ENCODE results near the gene ABHD11.

Gene ABHD11

GRCh38 chr7:73768641-73769480 is 30.3 kb upstream of the ABHD11 start:
- Histone ChIP-seq H3K9me3 (ENCODE audit: severe bottlenecking) (no peaks in the 10 kb centered on the region), H3K27ac (no peak overlapping the region), H3K4me3 (ENCODE audit: low read depth, low read length) (no peak overlapping the region), H3K36me3 (no peaks in the 10 kb centered on the region), H3K27me3 (ENCODE audit: insufficient read depth, low read depth, severe bottlenecking) (no peaks in the 10 kb centered on the region)
- no peak for DNase-seq
- TF ChIP-seq, protein P1, sequence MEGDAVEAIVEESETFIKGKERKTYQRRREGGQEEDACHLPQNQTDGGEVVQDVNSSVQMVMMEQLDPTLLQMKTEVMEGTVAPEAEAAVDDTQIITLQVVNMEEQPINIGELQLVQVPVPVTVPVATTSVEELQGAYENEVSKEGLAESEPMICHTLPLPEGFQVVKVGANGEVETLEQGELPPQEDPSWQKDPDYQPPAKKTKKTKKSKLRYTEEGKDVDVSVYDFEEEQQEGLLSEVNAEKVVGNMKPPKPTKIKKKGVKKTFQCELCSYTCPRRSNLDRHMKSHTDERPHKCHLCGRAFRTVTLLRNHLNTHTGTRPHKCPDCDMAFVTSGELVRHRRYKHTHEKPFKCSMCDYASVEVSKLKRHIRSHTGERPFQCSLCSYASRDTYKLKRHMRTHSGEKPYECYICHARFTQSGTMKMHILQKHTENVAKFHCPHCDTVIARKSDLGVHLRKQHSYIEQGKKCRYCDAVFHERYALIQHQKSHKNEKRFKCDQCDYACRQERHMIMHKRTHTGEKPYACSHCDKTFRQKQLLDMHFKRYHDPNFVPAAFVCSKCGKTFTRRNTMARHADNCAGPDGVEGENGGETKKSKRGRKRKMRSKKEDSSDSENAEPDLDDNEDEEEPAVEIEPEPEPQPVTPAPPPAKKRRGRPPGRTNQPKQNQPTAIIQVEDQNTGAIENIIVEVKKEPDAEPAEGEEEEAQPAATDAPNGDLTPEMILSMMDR (IDR thresholded peaks at IDR 0.05; ENCODE audit: low read depth, low read length), result no peak

DNA sequence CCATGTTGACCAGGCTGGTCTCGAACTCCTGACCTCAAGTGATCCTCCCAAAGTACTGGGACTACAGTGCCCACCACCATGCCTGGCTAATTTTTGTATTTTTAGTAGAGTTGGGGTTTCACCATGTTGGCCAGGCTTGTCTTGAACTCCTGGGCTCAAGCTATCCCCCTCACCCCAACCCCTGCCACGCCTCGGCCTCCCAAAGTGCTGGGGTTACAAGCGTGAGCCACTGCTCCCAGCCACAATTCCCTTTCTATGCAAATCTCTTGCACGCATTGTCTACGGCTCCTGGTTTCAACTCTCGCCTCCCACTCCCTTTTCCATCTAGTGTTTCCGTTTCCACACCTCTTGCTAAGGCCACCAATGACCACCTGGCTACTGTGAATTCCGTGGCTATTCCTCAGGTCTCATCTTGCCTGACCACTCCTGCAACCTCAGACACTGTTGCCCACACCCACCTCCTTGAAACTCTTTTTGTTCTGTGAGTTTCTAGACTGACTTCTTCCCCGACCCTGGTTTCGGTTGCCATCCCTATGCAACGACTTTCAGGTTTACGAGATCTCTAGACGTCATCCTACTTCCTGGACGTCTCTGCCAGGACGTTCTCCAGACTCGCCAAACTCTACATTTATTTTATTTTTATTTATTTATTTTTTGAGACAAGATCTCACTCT is 28.1 kb upstream of the ABHD11 start:
- TF ChIP-seq, protein P1 (IDR thresholded peaks at IDR 0.05; ENCODE audit: low read depth, low read length), result no peak
- no peaks in the 10 kb centered on the region for H3K27me3 ChIP-seq (ENCODE audit: insufficient read depth, low read depth, severe bottlenecking)
- no peaks in the 10 kb centered on the region for H3K36me3 ChIP-seq
- no peak overlapping the region for H3K4me3 ChIP-seq (ENCODE audit: low read depth, low read length)
- H3K27ac ChIP-seq, result no peak overlapping the region
- no peaks in the 10 kb centered on the region for H3K9me3 ChIP-seq (ENCODE audit: severe bottlenecking)
- DNase-seq, result no peak

GRCh38 chr7:73762659-73762999 is 24.0 kb upstream of the ABHD11 start:
- TF ChIP-seq, protein P1 (IDR thresholded peaks at IDR 0.05; ENCODE audit: low read depth, low read length), result no peak
- H3K9me3 ChIP-seq (ENCODE audit: severe bottlenecking), result no peaks in the 10 kb centered on the region
- no peak overlapping the region for H3K27ac ChIP-seq
- H3K27me3 ChIP-seq (ENCODE audit: insufficient read depth, low read depth, severe bottlenecking), result no peaks in the 10 kb centered on the region
- no peak for DNase-seq
- no peak overlapping the region for H3K4me3 ChIP-seq (ENCODE audit: low read depth, low read length)
- no peaks in the 10 kb centered on the region for H3K36me3 ChIP-seq

DNA sequence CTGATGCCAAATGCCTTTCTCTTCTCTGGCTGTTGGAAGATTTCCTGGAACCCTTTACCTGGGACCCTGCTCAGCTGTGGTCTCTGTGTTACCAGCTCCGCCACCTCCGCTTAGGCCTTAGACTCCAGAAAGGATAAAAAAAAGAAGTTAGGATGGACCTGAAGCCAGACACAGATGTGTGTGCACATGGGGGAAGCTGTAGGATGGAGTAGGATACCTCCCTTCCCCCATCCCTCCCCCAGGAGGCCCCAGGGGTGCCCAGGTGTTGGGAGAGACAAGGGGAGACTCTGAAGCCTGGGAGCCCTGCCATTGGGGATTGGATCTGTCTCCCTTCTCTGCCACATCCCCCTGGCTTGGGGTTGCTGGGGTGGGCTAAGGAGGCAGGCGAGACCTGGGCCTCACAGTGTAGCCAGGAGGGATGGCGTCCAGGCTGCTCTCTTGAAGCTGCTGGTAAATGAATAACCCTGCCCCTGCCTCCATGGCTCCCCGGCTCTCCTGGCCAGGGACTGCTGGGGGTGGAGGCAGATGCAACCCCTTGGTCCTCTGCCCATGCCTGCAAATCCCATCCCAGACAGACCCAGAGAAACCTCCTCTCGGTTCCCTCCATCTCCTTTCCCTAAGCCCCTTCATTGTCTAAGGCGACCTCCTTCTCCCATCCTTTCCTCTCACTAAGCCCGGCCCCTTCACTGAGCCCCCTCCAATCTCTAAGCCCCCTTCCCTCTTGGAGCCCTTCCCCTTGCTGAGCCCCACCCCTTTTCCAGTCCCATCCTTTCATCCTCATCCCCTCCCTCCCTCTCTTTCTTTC is 23.5 kb upstream of the ABHD11 start:
- Histone ChIP-seq H3K27me3 (ENCODE audit: insufficient read depth, low read depth, severe bottlenecking) (no peaks in the 10 kb centered on the region), H3K36me3 (no peaks in the 10 kb centered on the region), H3K9me3 (ENCODE audit: severe bottlenecking) (no peaks in the 10 kb centered on the region), H3K4me3 (ENCODE audit: low read depth, low read length) (no peak overlapping the region), H3K27ac (no peak overlapping the region)
- TF ChIP-seq, protein P1 (IDR thresholded peaks at IDR 0.05; ENCODE audit: low read depth, low read length), result no peak
- DNase-seq, result no peak

- no peak overlapping the region for H3K4me3 ChIP-seq (ENCODE audit: low read depth, low read length)
- TF ChIP-seq, protein P1 (IDR thresholded peaks at IDR 0.05; ENCODE audit: low read depth, low read length), result no peak
- H3K27ac ChIP-seq, result no peak overlapping the region
- H3K9me3 ChIP-seq (ENCODE audit: severe bottlenecking), result no peaks in the 10 kb centered on the region
- no peaks in the 10 kb centered on the region for H3K36me3 ChIP-seq
- H3K27me3 ChIP-seq (ENCODE audit: insufficient read depth, low read depth, severe bottlenecking), result no peaks in the 10 kb centered on the region
- DNase-seq, result no peak
Measured at GRCh38 chr7:73758581-73759138, 20.1 kb upstream of the ABHD11 start.
